NCI-H774 (cell line): ENCODE data around the gene TSPAN18.

Experiments
- DNase-seq: peaks from one replicate; lab custom pipeline; 2025; lab: John Stamatoyannopoulos, UW

The TSPAN18 gene

DNA sequence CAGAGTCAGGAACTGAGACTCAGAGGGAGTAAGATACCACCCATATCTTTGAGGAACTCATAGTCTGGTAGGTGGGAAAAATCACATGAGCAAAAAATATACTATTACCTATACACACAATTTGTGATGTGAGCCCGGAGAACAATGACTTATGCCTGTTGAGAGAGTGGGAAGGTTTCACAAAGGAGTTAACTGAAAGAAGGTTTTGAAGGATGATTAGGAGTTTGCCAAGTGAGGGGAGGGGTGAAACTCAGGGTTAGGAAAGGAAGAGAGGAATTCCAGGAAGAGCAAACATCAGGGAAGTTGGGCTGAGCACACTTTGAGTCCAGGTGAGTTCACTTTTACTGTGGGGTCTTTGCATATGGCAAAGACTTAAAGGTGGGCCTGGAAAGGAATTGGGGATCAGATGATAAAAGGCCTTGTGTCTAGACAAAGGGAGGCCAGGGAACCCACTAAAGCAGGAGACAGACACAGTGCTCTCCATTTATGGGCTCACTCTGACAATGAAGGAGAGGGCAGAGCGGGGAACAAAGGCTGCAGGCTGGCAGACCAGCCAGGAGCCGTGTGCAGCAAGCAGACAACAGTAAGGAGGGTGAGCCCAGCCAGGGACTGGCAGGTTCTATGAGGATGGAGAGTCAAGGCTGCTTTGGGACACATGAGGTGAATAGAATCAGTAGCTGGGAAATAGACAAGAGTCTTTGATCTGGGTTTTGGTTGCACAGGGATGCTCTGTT lies 33.1 kb downstream of the TSPAN18 start:
- no peak for DNase-seq

DNA sequence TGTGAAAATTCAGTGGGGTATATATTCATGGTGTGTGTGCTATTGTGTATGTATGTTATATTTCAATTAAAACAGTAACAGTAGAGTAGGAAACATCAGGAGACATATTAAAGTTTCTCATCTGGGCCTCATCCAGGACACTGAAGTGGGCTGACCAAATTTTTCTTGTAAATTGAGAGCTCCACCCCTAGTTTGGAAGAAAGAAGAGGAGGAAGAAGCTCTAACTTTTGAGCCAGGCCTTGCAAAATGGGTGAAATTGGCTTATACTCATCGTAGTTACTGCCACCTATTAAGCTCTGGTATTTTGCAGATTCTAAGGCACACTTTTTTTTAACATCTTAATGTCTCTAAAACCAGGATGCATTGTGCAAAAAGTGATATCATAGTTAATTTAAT lies 33.7 kb downstream of the TSPAN18 start:
- no peak for DNase-seq

- DNase-seq, result no peak
Measured at GRCh38 chr11:44760917-44761550, 34.3 kb downstream of the TSPAN18 start.

DNA sequence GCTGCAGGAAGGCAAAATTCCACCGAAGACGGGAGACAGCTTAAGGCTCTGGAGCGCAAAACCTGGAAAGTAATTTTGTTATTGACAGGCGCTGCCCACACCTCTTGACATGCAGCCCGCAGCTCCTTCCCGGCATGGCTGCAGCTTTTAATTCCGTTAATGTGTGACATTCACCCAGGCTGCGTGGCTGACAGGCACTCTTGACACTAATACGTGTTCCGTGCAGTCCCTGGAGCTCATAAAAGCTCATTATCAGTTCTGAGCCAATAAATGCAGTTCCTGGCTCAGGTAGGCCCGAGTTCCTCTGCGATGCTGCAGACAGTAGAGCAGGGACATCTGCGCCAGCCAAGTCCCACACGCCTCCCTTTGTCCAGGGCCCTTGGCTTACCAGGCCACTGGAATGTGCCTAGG lies 34.8 kb downstream of the TSPAN18 start:
- DNase-seq, result no peak

- DNase-seq, result no peak
Measured at GRCh38 chr11:44763121-44763820, 36.5 kb downstream of the TSPAN18 start.

- DNase-seq, result no peak
Measured at GRCh38 chr11:44764583-44764982, 37.8 kb downstream of the TSPAN18 start.

DNA sequence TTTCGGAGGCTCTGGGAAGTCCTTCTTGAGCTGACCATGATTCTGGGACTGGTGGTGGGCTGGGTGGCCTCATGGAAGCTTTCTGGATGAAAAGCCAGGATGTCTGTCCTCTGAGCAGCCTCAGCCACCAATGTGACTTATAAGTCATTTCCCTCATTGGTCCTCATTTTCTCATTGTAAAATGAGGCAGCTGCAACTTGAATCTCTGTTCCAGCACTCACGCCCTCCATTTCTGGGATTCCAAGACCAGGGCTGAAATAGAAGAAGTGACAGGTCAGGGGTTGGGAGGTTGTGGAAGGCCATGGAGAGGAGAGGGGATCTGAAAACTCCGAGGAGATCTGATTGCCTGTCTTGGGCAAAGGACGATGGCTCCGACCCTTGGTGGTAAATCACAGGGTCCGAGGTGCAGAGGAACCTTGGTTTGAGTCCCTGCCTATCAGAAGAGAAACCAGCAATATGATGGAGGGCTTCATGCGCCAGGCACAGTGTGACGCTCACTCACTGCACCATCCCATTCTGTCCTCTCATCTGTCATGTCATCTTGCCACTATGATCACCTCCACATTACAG lies 38.3 kb downstream of the TSPAN18 start:
- DNase-seq, result no peak

GRCh38 chr11:44765676-44766075 lies 38.9 kb downstream of the TSPAN18 start:
- no peak for DNase-seq

DNA sequence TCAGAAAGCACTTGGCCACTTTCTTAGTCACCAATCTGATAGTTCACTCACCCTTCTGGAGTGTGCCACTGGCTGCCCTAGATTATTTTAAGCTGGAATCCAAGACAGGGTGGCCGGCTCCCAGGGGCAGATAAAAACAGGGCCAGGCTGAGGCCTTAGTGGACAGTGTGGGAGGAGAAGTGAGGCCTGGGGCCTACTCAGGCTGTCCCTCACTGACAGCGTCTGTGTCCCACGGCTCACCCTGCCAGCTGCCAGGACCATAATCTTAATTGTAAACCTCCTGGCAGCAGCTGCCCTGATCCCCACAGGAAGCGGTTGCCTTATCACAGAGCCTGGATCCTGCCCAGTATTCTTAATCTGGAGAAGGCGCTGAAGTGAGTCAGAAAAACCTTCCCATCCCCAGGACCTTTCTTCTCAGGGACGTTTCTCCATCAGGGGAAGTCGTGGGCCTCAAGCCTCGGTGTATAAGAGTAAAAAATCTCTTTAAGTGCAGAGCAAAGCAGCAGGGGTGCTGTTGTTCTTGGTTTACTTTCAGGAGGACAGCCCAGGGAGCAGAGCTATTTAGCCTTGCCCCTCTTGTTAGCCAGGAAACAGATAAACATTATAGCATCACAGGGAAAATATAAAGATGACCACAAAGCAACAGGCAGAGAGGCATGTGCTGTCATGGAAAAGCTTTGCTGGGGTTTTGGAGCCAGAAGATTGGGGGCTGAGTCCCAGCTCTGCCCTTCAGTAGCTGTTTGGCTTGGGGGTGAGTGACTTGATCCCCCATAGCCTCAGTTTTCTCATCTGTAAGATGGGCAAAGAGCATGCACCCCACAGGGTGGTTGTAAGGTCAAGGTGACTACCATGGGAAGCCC lies 39.6 kb downstream of the TSPAN18 start:
- DNase-seq, result no peak

- no peak for DNase-seq
Measured at GRCh38 chr11:44766972-44767278, 40.2 kb downstream of the TSPAN18 start.

DNA sequence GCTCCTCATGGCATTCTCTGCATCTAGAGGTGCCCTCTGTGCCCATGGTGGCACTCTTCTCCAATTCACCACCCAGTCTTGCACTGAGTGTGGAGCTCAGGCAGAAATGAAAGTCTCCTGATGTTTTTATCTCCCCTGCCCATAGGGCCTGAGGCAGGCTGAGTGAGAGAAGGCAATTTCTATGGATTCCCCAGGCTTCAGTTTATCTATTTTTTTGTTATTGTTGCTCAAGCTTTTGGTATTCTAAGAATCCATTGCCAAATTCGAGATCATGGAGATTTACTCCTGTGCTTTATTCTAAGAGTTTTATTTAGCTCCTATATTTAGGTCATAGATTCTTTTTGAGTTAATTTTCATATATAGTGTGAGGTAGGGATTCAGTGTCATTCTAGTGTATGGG lies 40.7 kb downstream of the TSPAN18 start:
- DNase-seq, result no peak

DNA sequence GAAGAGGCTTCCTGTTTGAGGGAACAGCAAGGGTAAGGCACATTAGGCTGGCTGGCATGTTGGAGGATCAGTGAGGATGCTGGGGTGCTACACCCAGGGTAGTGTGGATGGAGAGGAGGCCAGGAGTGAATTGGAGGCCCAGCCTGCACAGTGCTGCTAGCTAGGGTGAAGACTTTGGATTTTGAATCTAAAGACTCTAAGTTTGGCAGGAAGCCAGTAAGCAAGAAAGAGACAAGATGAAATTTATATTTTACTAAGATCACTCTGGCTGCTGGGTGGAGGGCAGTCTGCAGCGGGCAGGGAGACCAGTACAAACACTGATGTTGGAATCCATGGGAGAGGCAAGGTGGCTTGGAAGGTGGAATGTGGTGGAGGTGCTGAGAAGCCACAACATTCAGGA lies 43.6 kb downstream of the TSPAN18 start:
- no peak for DNase-seq

- DNase-seq, result no peak
Measured at GRCh38 chr11:44771252-44771734, 44.5 kb downstream of the TSPAN18 start.

GRCh38 chr11:44771841-44772240 lies 45.1 kb downstream of the TSPAN18 start:
- DNase-seq, result no peak

DNA sequence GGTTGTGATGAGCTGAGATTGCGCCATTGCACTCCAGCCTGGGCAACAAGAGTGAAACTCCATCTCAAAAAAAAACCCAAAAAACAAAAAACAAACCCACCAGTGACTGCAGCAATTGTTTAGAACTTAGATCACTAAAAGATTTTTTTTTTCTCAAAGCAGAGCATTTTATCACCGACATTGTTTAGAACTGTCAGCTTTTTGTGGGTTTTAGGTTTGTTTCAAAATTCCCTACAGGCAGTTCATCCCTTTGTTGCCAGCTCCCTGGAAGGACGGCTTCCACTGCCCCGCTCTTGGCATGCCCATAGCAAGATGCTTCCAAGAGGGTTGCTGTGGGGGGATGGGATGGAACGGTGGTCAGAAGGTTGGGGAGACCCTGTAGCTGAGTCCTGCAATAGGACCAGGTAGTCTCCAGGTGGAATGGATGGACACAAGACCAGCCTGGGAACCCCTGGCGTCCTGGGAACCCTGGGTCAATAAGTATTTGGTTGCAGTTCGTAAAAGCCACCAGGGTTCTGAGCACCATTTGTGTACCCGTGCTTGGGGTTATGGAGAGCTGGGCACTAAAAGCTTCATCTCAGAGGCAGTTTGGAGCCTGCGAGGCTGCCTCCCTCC lies 46.7 kb downstream of the TSPAN18 start:
- DNase-seq, result no peak

GRCh38 chr11:44774108-44774507 lies 47.3 kb downstream of the TSPAN18 start:
- no peak for DNase-seq

- DNase-seq, result no peak
Measured at GRCh38 chr11:44774731-44775130, 48.0 kb downstream of the TSPAN18 start.

GRCh38 chr11:44775366-44775984 lies 48.7 kb downstream of the TSPAN18 start:
- peak; percentile 22 for DNase-seq

GRCh38 chr11:44775985-44776446 lies 49.3 kb downstream of the TSPAN18 start:
- DNase-seq, result no peak

DNA sequence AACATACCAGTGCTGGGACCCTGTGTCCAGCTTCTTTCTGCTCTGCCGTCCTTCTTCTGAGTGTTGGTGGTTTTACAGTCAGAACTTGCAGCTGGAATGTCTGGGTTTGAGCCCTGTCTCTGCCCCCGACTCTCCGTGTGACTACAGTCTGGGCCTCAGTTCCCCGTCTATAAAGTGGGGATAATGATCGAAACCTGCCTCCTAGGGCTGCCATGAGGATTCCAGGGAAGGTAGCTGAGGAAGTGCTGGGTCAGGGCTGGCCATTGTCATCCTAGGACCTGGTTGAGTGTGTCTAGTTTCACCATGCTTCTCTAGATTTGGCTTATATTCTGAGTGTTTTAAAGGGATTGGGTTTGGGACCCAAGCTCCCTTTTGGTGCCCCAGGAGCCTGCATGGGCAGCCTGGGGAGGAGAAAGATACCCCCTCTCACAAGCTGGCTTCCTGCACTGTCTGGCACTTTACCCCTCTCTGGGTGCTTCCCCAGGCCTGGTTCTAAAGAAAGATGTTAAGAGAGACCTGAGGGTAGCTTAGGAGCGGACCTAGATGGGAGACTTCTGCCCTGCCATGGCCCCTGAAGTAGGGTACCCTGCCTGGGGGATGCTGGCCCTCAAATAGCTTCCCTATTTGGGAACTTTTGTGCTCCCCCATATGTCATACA lies 49.9 kb downstream of the TSPAN18 start:
- DNase-seq, result no peak
